ENCODE results near the gene RNU1-1. TPM values are rescaled to one million over a fixed set of nuclear protein-coding genes. Genes with fewer than 3 reads are reported as not detected.
A peak's percentile ranks its signal among the peaks of the same experiment; 100 is the strongest.
"Not testable (repeated sequence)": the region's sequence is repeated elsewhere in the genome, so short reads cannot be mapped to it uniquely, and the experiment has no call there.

RNU1-1 gene
- total RNA-seq = 1,000 to 10,000 TPM; 1,100 to 1,278 TPM

- H3K36me3 Mint-ChIP-seq (ENCODE audit: insufficient read depth in 2 of 2); H3K4me3 Mint-ChIP-seq; H3K27ac Mint-ChIP-seq; H3K9me3 Mint-ChIP-seq; H3K4me1 Mint-ChIP-seq (ENCODE audit: low read depth): not testable (repeated sequence)
- DNase-seq (peak; percentile 72 to 77), ATAC-seq (replicated peaks in 1 of 2) (peak; percentile 33 to 48)
- H3K27me3 Mint-ChIP-seq (ENCODE audit: low read depth) = peaks cover 24% of the 10 kb centered on the region
These were observed at the start of gene RNU1-1 for GRCh38 chr1:16514107-16515055. Gene RNU1-1, minus strand, starts transcription at chr1:16514285.

GRCh38 chr1:16561035-16561434 lies 47.0 kb upstream of the RNU1-1 start:
- not testable (repeated sequence) for H3K27ac Mint-ChIP-seq; H3K36me3 Mint-ChIP-seq (ENCODE audit: insufficient read depth in 2 of 2); H3K4me1 Mint-ChIP-seq (ENCODE audit: low read depth); H3K9me3 Mint-ChIP-seq; H3K4me3 Mint-ChIP-seq; H3K27me3 Mint-ChIP-seq (ENCODE audit: low read depth); ATAC-seq (replicated peaks in 1 of 2); DNase-seq

GRCh38 chr1:16560498-16560897 lies 46.4 kb upstream of the RNU1-1 start:
- H3K4me3 Mint-ChIP-seq; DNase-seq; H3K27ac Mint-ChIP-seq; H3K27me3 Mint-ChIP-seq (ENCODE audit: low read depth); ATAC-seq (replicated peaks in 1 of 2); H3K9me3 Mint-ChIP-seq; H3K36me3 Mint-ChIP-seq (ENCODE audit: insufficient read depth in 2 of 2); H3K4me1 Mint-ChIP-seq (ENCODE audit: low read depth): not testable (repeated sequence)

GRCh38 chr1:16559688-16560087 lies 45.6 kb upstream of the RNU1-1 start:
- not testable (repeated sequence) for H3K27me3 Mint-ChIP-seq (ENCODE audit: low read depth); H3K36me3 Mint-ChIP-seq (ENCODE audit: insufficient read depth in 2 of 2); H3K27ac Mint-ChIP-seq; ATAC-seq (replicated peaks in 1 of 2); DNase-seq; H3K9me3 Mint-ChIP-seq; H3K4me3 Mint-ChIP-seq; H3K4me1 Mint-ChIP-seq (ENCODE audit: low read depth)

GRCh38 chr1:16557034-16557433 lies 42.9 kb upstream of the RNU1-1 start:
- ATAC-seq (replicated peaks in 1 of 2); DNase-seq; H3K27me3 Mint-ChIP-seq (ENCODE audit: low read depth); H3K4me1 Mint-ChIP-seq (ENCODE audit: low read depth); H3K27ac Mint-ChIP-seq; H3K4me3 Mint-ChIP-seq; H3K9me3 Mint-ChIP-seq; H3K36me3 Mint-ChIP-seq (ENCODE audit: insufficient read depth in 2 of 2): not testable (repeated sequence)

GRCh38 chr1:16553244-16553643 lies 39.2 kb upstream of the RNU1-1 start:
- not testable (repeated sequence) for H3K27ac Mint-ChIP-seq; H3K36me3 Mint-ChIP-seq (ENCODE audit: insufficient read depth in 2 of 2); H3K4me1 Mint-ChIP-seq (ENCODE audit: low read depth); DNase-seq; H3K27me3 Mint-ChIP-seq (ENCODE audit: low read depth); ATAC-seq (replicated peaks in 1 of 2); H3K4me3 Mint-ChIP-seq; H3K9me3 Mint-ChIP-seq

DNA sequence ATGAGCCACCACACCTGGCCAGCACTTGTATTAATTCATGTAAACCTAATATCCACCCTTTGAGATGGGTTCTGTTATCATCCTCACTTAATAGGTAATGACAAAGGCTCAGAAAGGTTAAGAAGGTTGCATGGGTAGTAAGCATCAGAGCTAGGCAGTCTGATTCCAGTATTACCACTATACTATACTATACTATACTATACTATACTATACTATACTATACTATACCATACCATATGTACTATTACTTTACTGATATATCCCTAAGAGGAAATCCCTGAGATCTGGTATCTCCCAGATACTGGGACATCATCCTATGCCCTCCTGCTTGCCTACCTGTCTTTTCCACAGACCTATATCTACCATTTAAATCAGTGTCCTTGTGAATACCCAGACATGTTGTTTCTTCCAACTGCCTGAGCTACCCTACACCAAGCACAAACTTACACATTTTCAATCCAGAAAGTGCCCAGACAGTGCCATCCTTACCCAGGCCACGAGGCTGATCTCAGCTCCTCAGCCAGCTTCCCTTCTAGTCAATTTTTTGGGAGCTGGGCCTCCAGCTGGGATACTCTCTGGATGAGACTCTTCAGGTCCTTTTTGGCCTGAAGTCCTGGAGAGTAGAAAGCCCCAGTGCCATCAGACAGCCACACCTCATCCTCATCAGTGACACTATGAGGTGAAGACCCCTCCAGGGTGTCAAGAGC lies 36.3 kb upstream of the RNU1-1 start:
- not testable (repeated sequence) for H3K27me3 Mint-ChIP-seq (ENCODE audit: low read depth); H3K27ac Mint-ChIP-seq; H3K4me1 Mint-ChIP-seq (ENCODE audit: low read depth); ATAC-seq (replicated peaks in 1 of 2); H3K36me3 Mint-ChIP-seq (ENCODE audit: insufficient read depth in 2 of 2); H3K9me3 Mint-ChIP-seq; H3K4me3 Mint-ChIP-seq; DNase-seq

- not testable (repeated sequence) for DNase-seq; H3K27me3 Mint-ChIP-seq (ENCODE audit: low read depth); H3K4me3 Mint-ChIP-seq; H3K9me3 Mint-ChIP-seq; ATAC-seq (replicated peaks in 1 of 2); H3K4me1 Mint-ChIP-seq (ENCODE audit: low read depth); H3K27ac Mint-ChIP-seq; H3K36me3 Mint-ChIP-seq (ENCODE audit: insufficient read depth in 2 of 2)
These were observed 35.5 kb upstream of the RNU1-1 start for GRCh38 chr1:16549545-16549944.

GRCh38 chr1:16547502-16548241 lies 33.6 kb upstream of the RNU1-1 start:
- not testable (repeated sequence) for H3K36me3 Mint-ChIP-seq (ENCODE audit: insufficient read depth in 2 of 2); H3K4me1 Mint-ChIP-seq (ENCODE audit: low read depth); H3K27me3 Mint-ChIP-seq (ENCODE audit: low read depth); ATAC-seq (replicated peaks in 1 of 2); H3K9me3 Mint-ChIP-seq; DNase-seq; H3K27ac Mint-ChIP-seq; H3K4me3 Mint-ChIP-seq

GRCh38 chr1:16545682-16546095 lies 31.6 kb upstream of the RNU1-1 start:
- ATAC-seq (replicated peaks in 1 of 2) = peak; percentile 66 to 71
- peak overlapping the region; percentile 93 for H3K27ac Mint-ChIP-seq

GRCh38 chr1:16540421-16540893 lies 26.4 kb upstream of the RNU1-1 start:
- not testable (repeated sequence) for H3K36me3 Mint-ChIP-seq (ENCODE audit: insufficient read depth in 2 of 2); DNase-seq; ATAC-seq (replicated peaks in 1 of 2); H3K27ac Mint-ChIP-seq; H3K4me3 Mint-ChIP-seq; H3K4me1 Mint-ChIP-seq (ENCODE audit: low read depth); H3K9me3 Mint-ChIP-seq
- peaks cover 23% of the 10 kb centered on the region for H3K27me3 Mint-ChIP-seq (ENCODE audit: low read depth)

More at GRCh38 chr1:16545682-16546095, 31.6 kb upstream of the RNU1-1 start:
- peak overlapping the region in 1 of 2 donors; percentile 20 for H3K4me3 Mint-ChIP-seq
- not testable (repeated sequence) for H3K9me3 Mint-ChIP-seq; H3K27me3 Mint-ChIP-seq (ENCODE audit: low read depth); H3K4me1 Mint-ChIP-seq (ENCODE audit: low read depth); H3K36me3 Mint-ChIP-seq (ENCODE audit: insufficient read depth in 2 of 2)
- DNase-seq = peak in 1 of 2 donors; percentile 48

GRCh38 chr1:16537528-16537927 lies 23.4 kb upstream of the RNU1-1 start:
- not testable (repeated sequence) for H3K4me3 Mint-ChIP-seq; H3K4me1 Mint-ChIP-seq (ENCODE audit: low read depth); H3K36me3 Mint-ChIP-seq (ENCODE audit: insufficient read depth in 2 of 2); DNase-seq; H3K9me3 Mint-ChIP-seq; H3K27ac Mint-ChIP-seq; ATAC-seq (replicated peaks in 1 of 2)
- H3K27me3 Mint-ChIP-seq (ENCODE audit: low read depth) = peaks cover 38% of the 10 kb centered on the region

DNA sequence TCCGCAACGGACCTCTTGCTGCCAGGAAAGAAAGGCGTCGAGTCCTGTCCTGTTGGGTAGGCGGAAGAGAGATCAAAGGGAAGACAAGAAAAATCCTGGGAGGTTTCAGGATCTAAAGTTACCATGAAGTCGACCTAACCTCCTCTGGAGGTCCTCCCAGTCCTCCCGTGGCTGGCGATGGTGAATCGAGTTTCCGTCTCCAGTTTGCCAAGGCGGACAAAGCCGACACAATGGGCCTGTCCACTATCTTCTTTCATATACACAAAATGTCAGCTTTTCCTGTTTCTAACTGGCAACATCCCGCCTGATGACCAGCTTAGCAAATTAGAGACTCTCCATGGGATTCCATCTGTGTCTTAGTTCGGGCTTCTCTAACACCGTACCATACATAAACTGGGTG lies 22.7 kb upstream of the RNU1-1 start:
- H3K36me3 Mint-ChIP-seq (ENCODE audit: insufficient read depth in 2 of 2) = not testable (repeated sequence)

More for the DNA sequence above, 22.7 kb upstream of the RNU1-1 start:
- ATAC-seq (replicated peaks in 1 of 2); H3K4me1 Mint-ChIP-seq (ENCODE audit: low read depth); DNase-seq; H3K4me3 Mint-ChIP-seq; H3K9me3 Mint-ChIP-seq; H3K27ac Mint-ChIP-seq: not testable (repeated sequence)
- H3K27me3 Mint-ChIP-seq (ENCODE audit: low read depth) = peaks cover 43% of the 10 kb centered on the region

Measured in activated T-cell treated with anti-CD3 and anti-CD28 coated beads, Interleukin-2, amount 50 U/mL, for 72 hours (primary cell).